AG04450 (cell line): Measurements from ENCODE around the gene CIRBP. TPM values are rescaled to one million over a fixed set of nuclear protein-coding genes. Genes with fewer than 3 reads are reported as not detected.
"Not testable (repeated sequence)": the region's sequence is repeated elsewhere in the genome, so short reads cannot be mapped to it uniquely, and the experiment has no call there.

Experiments
- CTCF ChIA-PET: fragments of 300-600, 350-600 bp; formaldehyde crosslinking; extraction: SDS; loops from one replicate; lab custom pipeline; 2022; ENCODE audit warnings: antibody characterized with exemption, inconsistent platforms; lab: Charles Lee
- POLR2A ChIA-PET: fragments of 350-600 bp; formaldehyde crosslinking; extraction: SDS; loops from one replicate; lab custom pipeline; 2021; ENCODE audit warnings: antibody characterized with exemption, inconsistent platforms; lab: Yijun Ruan, JAX
- DNase-seq: peaks from one replicate; pipeline ENCODE4 v3.0.0-alpha.2; 2011; ENCODE audit warnings: low read depth, low spot score
- H3K27ac ChIP-seq: one replicate; pipeline ENCODE4 v1.5.1; 2012; ENCODE audit warnings: low read depth, low read length, control low read depth
- H3K27me3 ChIP-seq: one replicate; pipeline ENCODE4 v1.6.0; 2012; ENCODE audit warnings: low read length; ENCODE audit not compliant: control insufficient read depth, insufficient read depth
- H3K4me3 ChIP-seq: 2 replicates; pipeline ENCODE4 v1.5.1; 2011; ENCODE audit warnings: mild to moderate bottlenecking, low read depth, low read length, control low read depth
- H3K9me3 ChIP-seq: 2 replicates; pipeline ENCODE4 v1.5.1; 2012; ENCODE audit warnings: low read length; ENCODE audit not compliant: control insufficient read depth, insufficient read depth
- polyA plus RNA-seq: library from polyadenylated mRNA; depleted of rRNA; stranded (reverse); fragments of >200 nt; gene quantifications from 2 replicates; pipeline ENCODE4 v1.2.3, GENCODE V29; 2011
- TF ChIP-seq, protein P1 (sequence below): IDR thresholded peaks from 2 replicates; pipeline ENCODE4 v1.5.1; 2011; ENCODE audit warnings: low read depth, low read length, control low read depth, inconsistent platforms

CIRBP gene
- polyA plus RNA-seq, 1 experiment: 269 TPM

DNA sequence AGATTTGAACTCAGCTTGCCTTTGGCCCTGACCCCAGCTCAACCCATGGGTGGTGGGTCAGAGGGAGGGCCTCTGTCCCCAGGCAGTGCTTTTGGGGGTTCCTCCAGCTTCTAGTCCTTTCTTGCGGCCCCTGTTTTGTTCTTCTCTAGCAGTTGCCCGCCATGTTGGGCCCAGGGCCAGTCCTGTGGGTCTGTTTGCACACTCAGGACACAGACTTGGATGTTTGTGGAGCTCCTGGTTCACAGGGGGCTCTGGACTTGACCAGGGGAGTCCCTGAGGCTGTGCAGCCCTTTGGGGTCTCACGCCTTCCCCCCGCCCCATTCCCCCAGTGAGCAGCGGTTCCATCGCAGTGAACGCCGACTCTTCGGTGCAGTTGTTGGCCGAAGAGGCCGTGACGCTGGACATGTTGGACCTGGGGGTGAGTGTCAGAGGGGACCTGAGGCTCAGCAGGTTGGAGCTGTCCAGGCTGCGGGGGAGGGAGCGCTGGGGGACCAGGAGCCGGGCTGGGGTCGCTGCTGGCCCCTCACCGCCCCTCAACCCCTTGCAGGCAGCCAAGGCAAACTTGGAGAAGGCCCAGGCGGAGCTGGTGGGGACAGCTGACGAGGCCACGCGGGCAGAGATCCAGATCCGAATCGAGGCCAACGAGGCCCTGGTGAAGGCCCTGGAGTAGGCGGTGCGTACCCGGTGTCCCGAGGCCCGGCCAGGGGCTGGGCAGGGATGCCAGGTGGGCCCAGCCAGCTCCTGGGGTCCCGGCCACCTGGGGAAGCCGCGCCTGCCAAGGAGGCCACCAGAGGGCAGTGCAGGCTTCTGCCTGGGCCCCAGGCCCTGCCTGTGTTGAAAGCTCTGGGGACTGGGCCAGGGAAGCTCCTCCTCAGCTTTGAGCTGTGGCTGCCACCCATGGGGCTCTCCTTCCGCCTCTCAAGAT is 25.1 kb upstream of the CIRBP start:
- POLR2A ChIA-PET: interaction anchor here (0.6 to 3.6 kb wide), 11 partner anchors 9 to 218 kb away, joined by 3 to 237 read pairs (median 5); partner anchors contain the start of genes CIRBP, CNN2, FAM174C and GPX4
- CTCF ChIA-PET: interaction anchor here (0.6 to 7.1 kb wide), 32 partner anchors 9 to 1414 kb away, joined by 3 to 224 read pairs (median 4); partner anchors contain the start of genes CIRBP and CNN2
- TF ChIP-seq, protein P1, sequence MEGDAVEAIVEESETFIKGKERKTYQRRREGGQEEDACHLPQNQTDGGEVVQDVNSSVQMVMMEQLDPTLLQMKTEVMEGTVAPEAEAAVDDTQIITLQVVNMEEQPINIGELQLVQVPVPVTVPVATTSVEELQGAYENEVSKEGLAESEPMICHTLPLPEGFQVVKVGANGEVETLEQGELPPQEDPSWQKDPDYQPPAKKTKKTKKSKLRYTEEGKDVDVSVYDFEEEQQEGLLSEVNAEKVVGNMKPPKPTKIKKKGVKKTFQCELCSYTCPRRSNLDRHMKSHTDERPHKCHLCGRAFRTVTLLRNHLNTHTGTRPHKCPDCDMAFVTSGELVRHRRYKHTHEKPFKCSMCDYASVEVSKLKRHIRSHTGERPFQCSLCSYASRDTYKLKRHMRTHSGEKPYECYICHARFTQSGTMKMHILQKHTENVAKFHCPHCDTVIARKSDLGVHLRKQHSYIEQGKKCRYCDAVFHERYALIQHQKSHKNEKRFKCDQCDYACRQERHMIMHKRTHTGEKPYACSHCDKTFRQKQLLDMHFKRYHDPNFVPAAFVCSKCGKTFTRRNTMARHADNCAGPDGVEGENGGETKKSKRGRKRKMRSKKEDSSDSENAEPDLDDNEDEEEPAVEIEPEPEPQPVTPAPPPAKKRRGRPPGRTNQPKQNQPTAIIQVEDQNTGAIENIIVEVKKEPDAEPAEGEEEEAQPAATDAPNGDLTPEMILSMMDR: peak; percentile 91
- Histone ChIP-seq H3K4me3 (peak overlapping the region; percentile 22), H3K27me3 (no peaks in the 10 kb centered on the region), H3K9me3 (no peaks in the 10 kb centered on the region; the same call in 1 of the 2 replicates), H3K27ac (peak overlapping the region; percentile 21)
- no peak for DNase-seq

DNA sequence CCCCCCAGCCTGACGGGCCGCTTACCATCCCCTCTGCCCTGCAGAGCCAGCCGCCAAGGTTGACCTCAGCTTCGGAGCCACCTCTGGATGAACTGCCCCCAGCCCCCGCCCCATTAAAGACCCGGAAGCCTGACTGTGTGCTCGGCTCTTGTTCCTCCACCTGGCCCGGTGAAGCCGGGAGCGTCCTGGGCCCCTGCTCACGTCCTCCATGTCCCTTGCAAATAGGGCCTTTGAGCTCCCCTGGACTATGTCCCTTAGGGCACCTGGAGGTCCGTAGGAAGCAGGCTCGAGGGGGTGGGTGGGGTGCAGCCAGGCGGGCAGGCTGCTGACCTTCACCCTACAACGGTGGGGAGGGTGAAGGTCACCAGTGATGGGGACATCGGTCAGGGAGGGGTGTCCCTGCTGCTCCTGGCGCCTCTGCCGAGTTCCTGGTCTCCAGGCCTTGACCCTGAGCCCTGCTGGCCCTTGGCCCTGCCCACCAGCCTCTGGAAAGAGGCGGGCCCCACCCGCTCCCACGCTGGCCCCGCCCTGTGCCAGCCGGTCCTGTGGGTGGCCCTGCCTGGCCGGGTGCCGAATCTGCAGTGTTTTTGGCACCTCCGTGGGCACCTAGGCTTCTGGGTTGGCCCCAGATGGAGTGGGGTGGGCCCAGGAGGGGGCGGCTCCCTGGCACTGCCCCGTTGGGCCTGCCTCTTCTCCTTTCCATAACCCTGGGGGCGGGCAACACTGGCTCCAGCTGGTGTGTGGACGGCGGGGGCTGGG is 24.3 kb upstream of the CIRBP start:
- Histone ChIP-seq H3K27ac (no peak overlapping the region), H3K9me3 (no peaks in the 10 kb centered on the region; the same call in 1 of the 2 replicates), H3K4me3 (peak overlapping the region; percentile 22), H3K27me3 (no peaks in the 10 kb centered on the region)
- CTCF ChIA-PET: interaction anchor here (0.6 to 7.1 kb wide), 28 partner anchors 8 to 261 kb away, joined by 3 to 224 read pairs (median 5); partner anchors contain the start of genes CIRBP and CNN2
- DNase-seq: no peak
- TF ChIP-seq, protein P1: no peak
- POLR2A ChIA-PET: interaction anchor here (0.6 to 3.6 kb wide), 10 partner anchors 8 to 219 kb away, joined by 3 to 237 read pairs (median 5); partner anchors contain the start of genes CIRBP, CNN2, FAM174C and GPX4

DNA sequence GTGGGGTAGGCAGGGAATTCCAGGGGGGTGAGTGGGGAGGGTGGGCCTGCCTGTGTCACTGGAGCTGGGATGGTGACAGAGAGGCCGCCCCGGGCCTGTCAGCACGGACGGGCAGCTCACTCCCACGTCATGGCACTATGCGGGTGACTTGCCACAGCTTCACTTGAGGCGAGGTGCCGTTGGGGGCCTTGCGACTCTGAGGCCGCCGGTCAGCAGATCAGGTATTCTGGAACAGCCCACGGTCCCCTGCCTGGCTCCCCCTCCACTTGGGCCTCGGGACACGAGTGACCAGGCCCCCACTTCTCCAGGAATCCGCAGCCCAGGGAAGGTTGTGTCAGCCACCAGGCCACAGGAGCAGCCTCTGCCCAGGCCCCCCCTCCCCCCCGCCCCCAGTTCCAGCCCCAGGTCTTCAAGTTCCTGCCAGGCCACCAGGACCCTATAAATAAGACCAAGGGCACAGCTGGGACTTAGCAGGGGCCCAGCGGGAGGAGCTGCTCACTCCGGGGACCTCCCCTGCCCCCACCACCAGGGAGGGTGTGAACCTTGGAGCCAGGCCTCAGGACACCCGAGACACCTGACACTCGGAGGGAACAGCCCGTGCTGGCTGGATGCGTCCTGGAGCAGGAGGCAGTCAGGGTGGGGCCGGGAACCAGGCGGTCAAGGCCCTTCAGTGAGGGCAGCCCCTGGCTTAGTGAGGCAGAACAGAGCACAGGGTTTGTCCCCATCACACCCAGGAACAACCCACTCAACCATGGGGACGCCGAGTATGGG is 23.5 kb upstream of the CIRBP start:
- DNase-seq: no peak
- TF ChIP-seq, protein P1: no peak
- Histone ChIP-seq H3K27ac (peak overlapping the region; percentile 11), H3K4me3 (no peak overlapping the region), H3K9me3 (no peaks in the 10 kb centered on the region; the same call in 1 of the 2 replicates), H3K27me3 (no peaks in the 10 kb centered on the region)
- POLR2A ChIA-PET: interaction anchor here (3.6 kb wide), 1 partner anchor 22 kb away, joined by 237 read pairs; the partner anchor contains the start of gene CIRBP
- CTCF ChIA-PET: interaction anchor here (2.2 to 7.1 kb wide), 2 partner anchors 22 to 132 kb away, joined by 5 to 224 read pairs; partner anchors contain the start of gene CIRBP

DNA sequence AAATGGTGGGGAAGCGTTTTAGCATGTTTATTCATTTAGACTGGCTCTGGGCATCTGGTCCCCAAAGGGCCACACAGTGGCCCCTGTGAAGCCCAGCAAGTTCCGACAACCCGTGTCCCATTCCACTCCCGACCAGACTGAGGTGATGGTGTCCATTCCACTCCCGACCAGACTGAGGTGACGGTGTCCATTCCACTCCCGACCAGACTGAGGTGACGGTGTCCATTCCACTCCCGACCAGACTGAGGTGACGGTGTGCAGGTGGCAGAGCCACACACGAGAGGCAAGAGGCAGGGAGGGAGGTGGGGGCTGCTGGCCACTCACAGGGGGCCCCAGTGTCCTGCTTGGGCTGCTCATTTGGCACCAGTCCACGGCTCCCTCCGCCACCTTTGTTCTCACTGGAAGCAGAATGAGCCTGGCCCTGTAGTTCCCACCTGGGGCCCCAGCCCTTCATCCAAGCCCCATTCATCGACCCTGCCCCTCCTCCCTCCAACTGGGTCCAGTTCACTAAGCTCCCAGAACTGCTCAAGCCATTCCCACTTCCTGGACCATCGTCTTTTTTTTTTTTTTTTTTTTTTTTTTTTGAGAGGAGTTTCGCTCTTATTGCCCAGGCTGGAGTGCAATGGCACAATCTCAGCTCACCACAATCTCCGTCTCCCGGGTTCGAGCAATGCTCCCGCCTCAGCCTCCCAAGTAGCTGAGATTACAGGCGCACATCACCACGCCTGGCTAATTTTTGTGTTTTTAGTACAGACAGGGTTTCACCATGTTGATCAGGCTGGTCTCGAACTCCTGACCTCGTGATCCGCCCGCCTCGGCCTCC is 22.7 kb upstream of the CIRBP start:
- H3K27me3 ChIP-seq, DNase-seq, H3K27ac ChIP-seq, H3K4me3 ChIP-seq, H3K9me3 ChIP-seq: not testable (repeated sequence)
- ChIA-PET POLR2A (interaction anchor here (0.6 to 1.2 kb wide), 6 partner anchors 15 to 127 kb away, joined by 3 to 22 read pairs (median 6); partner anchors contain the start of gene CIRBP), CTCF (interaction anchor here (2.2 to 7.1 kb wide), 2 partner anchors 21 to 133 kb away, joined by 5 to 224 read pairs; partner anchors contain the start of gene CIRBP)
